T-helper 2 cell treated with Interferon-gamma antibody and Interleukin-4, amounts not matched to agents 100 ng/mL and 5 ng/mL, for 36 hours (primary cell): ENCODE data around the gene SYPL1. TPM values are rescaled to one million over a fixed set of nuclear protein-coding genes. Genes with fewer than 3 reads are reported as not detected.

ENCODE experiments used
- intact Hi-C: fragments of 100-400 bp; cut with micrococcal nuclease; formaldehyde crosslinking; loops from one replicate; pipeline ENCODE4 v1.15.1; 2023
- total RNA-seq: library from RNA; stranded (reverse); gene quantifications from 2 replicates; pipeline ENCODE4 v1.2.3, GENCODE V29; 2022

SYPL1 gene
- total RNA-seq, 1 donor from 2014 or later = 52.0 TPM

DNA sequence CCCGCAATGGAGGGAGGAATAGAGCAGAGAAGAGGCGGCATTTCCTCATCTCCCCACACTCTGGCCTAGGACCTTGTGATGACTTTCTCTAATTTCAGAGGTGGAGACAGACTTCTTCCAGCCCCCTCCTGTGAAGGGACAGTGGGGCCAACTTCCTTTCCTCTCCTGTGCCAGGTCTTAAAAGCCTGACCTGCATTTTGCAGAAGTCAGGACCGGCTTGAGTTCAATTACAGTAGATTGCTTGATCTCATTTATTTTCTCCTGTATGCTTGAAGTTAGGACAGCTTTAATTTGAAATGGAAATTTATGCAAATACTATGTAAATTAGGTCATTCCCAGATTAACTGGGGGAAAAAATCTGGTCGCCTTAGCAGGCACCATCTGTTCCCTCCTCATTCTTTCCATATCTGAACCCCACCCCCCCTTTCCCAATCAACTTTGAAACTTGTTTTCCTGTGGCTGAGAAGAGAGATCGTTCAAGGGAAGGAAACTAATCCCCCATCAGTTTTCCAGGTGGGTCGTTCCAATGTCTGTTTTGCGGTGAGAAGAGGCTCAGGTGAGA is 57.1 kb downstream of the SYPL1 start:
- intact Hi-C loops = loop anchor here (5.0 kb wide), 1 partner anchor 57 kb away; the partner anchor contains the start of gene SYPL1

DNA sequence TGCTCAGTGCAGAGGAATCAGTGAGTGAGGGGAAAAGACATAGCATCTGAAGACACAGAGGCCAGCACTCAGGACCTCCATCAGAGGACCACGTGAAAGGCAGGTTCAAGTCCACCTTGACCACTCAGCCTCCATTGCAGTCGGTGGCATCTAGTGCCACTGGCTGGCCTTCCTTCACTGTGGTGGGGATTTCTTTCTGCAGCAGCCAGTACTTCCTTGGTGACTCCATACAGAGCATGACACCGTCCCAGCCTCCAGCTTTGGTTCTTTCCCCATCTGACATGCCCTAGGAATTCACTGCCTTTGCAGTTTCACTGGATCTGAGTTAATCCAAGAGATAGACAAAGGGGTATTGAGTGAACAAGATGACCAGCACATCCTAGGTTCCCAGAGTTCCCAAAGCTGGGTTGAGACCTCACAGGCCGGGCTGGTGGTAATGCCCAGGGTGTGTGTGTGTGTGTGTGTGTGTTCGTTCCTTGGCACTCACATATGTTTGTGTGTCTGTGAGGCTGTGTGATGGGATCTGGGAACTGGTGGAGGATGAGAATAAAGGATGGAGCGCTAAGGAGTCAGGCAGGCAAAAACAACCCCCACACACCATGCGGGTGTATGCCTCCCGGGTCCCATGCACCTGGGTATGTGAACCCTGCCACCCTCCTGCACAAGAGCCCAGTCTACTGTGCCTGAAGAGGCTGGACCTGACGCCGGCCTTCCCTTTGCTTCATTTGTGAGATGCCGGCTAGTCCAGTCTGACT is 57.8 kb downstream of the SYPL1 start:
- intact Hi-C loops = no loop called here

DNA sequence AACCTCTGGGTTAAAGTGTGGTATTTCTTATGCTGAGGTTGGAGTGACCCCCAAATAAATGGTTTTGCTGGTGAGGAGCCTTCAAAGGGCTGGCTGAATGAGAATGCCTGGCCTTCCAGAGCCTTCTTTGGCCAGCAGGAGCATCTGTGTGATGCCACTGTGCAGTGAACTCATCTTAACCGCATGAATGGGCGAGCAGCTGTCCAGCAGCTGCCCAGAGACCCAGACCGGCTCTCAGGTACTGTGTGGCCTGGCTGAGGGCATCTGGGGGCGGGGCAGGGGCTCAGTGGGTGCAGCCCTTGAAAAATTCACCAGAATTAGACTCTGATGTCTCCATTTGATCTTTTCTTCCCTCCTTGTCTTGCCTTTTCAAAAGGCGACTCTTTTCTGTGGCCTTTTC is 59.0 kb downstream of the SYPL1 start:
- intact Hi-C loops = no loop called here

DNA sequence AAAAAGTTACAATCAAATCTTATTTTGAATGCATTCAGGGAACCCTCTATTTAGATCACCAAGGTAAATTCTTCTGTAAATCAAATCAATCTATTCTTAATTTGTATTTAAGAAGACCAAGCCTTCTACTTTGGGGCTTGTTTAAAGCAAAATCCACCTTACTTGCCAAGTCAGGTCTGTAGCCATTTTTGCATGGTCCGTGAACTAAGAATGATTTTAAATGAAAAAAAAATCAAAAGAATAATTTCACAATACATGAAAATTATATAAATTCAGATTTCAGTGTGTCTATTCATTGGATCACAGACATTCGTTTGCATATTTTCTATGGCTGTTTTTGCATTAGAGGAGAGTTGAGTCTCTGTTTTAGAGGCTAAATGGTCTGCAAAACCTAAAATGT is 59.4 kb downstream of the SYPL1 start:
- intact Hi-C loops = no loop called here

DNA sequence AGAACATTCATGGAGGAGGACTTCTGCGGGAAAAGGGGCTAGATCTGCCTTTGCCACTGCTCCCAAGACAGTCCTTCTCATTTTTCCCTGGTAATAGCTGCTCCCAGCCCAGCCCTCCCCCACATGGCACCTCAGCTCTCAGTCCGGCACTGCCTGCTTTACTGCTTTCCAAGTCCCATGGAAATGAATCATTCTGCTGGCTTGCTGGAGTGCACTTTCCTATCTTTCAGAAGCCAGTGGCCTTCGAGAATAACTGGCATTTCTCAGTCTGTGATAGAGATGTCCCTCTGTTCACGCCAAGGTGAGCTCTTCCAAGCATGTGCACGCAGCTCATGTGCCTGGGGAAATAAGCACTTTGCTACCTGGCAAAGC is 61.4 kb downstream of the SYPL1 start:
- intact Hi-C loops = no loop called here

DNA sequence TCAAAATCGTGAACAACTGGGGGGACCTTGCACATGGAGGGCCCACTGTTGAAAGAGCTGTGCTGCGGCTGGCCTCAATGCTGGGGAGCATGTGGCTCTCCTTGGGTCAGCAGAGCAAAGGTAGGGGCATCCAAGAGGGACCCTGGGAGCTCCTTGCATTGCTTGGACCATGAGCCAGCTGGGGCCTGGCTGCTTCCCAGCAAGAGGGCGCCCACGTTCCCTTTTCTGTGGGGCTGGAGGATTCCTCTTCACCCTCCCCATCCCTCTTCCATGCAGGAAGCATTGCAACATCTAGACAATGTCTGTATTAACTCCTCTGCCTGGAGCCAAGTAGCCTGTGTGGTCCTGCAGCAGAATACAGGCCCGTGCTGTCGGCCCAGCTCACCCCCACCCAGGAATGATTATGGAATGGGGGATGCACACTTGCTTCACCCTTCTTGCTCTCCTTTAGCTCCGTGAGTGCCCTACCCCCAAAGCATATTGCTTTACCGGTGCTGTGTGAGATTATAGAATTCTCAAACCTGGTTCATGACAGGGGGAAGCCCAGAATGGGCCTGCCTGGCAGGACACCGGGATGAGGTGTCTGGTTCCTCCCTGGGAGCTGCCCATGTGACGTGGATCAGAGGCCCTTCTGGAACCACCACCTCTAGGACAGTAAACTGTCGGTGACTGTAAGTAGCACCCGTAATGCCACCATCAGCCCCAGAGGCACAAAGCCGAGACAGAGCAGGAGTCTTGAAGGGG is 61.9 kb downstream of the SYPL1 start:
- intact Hi-C loops = no loop called here

DNA sequence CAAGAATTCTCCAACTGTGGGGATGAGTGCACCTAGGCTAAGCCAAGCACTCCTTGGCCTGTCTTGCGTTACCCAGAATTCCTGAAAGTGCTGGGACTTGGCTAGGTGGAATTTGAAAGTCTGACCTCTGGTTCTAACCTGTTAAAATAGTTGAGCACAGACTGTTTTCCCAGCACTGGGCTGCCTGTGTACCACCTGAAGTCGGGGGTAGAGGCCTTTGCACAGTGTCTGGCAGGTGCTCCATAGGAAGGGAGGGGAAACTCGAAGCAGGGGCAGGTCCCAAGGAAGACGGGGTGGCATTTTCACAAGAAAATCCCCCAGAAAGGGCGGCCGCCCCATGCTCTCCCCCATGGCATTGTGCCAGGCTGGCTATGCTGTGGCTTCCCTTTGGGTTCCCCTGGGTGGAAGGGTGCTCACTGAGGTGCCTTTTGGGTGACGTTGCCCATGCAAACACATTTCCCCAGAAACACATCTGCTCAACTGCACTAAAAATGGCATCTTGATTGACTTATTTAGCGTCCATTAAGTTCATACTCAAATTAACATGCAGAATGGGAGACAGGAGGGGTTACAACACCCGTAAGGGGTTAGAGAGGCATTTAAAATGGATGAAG is 62.9 kb downstream of the SYPL1 start:
- intact Hi-C loops = no loop called here

DNA sequence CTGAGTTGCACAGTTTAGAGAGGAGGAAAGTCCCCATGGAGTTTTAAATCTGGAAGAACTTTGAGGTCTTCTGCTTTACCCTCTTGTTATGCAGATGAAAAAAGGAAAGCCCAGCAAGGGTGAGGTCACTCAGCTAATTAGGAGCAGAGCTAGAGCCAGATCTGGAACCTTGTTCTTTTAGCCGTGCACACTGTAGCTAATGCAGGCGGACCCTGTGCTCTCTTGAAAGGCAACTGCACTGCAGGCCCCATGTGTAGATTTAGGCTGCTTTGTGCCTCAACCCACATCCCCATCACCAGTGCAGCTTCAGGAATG is 63.4 kb downstream of the SYPL1 start:
- intact Hi-C loops = no loop called here

DNA sequence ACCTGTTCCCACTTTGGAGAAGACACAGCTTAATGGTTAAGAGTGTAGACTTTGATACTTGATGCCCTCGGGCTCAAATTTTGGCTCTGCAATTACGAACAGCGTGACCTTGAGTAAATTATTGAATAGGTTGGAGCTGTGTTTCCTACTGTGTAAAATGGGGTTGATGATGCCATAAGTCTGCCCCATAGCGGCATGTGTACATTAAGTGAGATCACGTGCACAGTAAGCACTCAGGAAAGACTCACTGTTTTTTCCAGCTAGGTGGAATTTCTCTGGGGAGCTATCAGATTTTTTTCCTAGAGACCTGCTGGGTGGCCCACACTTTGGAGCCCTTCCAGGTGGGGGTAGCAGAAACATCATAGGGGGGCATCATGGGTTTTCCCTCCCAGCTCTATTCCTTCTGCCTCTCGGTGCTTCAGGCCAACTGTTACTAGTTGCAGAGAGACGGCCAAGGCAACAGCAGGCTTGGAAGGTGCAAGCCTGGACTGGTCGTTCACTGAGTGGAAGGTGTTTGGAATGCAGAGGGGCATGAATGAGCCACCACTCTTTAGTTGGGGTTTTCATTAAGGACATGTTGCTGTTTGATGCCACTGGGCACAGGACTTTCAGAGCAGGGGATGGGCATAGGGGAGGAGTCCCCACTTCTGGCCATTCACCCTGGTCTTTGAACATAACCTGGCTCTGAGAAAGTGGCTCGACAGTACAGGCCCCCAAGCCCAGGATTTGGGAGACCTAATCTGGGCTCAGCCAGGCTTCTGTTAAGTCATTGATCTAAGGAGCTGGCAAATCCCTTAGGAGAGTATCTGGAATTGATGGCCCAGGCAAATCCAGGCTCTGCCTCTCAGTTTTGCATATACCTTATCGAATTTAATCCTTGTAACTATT is 64.0 kb downstream of the SYPL1 start:
- intact Hi-C loops = no loop called here

DNA sequence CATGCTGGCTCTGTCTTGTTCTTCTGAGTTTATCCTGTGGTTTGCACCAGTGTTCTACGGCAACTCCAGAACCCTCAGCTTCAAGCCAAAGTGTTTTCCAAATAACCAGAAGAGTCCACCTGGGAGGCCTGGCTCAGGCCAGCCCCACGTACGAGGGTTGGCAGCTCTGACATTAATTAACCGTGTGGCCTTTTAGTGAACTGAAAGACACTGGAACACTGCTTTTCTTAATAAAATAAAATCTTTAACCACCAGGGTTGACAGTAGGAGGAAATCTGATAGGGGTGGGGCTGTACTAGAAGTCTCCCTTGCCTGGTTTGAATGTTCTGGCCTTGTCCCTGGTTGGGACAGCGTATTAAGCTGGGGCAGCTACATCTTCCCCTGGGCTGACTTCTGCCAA is 64.9 kb downstream of the SYPL1 start:
- intact Hi-C loops = no loop called here

DNA sequence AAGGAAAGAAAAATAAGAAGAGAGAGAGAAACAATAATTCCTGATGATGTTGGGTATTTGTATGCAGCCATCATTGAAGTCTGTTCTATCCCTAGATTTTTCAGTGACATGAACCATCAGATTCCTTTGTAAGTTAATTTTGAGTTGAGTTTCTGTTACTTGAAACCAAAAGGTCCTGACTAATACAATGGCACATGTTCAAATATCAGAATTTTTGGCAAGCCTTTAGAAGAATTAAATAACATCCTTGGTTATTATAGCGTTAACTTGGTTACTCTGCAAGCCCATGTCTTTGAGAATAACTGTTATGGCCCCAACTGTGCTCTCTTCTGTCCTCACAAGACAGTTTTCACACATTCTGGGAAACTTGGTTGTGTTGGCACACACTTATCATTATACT is 66.5 kb downstream of the SYPL1 start:
- intact Hi-C loops = no loop called here

DNA sequence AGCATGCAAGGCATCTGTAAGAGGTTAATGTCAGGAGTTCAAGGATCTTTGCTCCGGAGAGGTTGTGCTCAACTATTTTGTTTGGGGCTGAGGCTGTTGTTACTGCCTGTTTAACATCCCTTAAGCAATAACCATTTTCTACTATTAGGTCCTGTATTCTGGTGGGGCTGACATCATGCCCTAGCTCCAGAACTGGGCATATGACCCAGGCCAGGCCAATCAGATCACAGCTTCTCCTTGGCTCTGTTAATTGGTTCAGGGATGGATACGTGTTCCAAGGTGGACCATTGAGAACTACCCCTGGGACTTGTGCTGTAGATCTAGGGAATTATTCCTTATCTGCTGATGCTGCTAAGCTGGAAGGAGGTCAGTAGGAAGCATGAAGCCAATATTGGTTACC is 67.0 kb downstream of the SYPL1 start:
- intact Hi-C loops = no loop called here

DNA sequence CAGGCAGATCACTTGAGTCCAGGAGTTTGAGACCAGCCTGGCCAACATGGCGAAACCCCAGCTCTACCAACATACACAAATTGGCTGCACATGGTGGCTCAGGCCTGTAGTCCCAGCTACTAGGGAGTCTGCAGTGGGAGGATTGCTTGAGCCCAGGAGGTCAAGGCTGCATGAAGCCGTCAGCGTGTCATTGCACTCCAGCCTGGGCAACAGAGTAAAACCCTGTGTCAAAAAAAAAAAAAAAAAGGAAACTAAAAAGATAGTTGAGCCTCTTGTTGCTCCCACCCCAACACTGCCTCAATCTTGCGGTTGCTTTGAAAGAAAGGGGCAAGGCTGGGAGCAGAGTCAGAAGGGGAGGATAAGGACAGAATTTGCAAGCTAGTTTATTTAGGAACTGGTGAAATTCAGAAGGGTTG is 69.9 kb downstream of the SYPL1 start:
- intact Hi-C loops = loop anchor here (1.0 to 2.0 kb wide), 4 partner anchors 20 to 390 kb away; no protein-coding TSS in a partner anchor

DNA sequence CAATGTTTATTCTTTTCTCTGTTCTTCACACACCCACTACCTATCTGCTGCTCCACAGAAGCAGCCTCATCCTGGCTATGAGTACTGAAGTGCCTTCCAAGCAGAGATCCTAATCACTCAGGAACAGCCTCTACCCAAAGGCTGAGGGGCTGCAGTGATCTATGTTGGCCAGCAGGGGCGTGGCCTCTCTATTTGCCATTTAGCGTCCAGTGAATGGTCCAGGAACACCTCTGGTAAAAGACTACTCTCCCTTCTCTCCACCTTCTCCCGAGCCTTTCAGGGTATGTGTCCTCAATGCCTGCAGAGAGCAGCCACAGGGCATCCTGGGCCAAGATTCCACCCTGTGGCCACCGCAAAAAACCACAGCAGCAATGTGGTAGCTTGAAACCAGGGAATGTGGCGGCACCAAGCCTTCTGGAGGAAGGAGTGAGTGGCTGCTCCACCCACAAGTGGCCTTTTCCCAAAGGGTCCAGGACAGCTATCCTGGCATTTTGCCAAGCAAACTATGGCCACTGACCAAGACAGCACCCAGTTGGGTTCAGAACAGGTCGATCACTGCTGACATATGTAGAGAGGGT is 70.9 kb downstream of the SYPL1 start:
- intact Hi-C loops = no loop called here

Other genes with a start within 250 kb of the SYPL1 start
- gene ATXN7L1, start 235.7 kb downstream of the SYPL1 start, total RNA-seq = 21.6 and 23.1 TPM in 2 replicates
- 2.7 and 3.6 TPM in 2 replicates for gene CDHR3, start 149.0 kb downstream of the SYPL1 start, total RNA-seq
- 69.5 and 75.6 TPM in 2 replicates for gene NAMPT, start 172.7 kb upstream of the SYPL1 start, total RNA-seq